ENCODE data around the gene MZF1.

DNA sequence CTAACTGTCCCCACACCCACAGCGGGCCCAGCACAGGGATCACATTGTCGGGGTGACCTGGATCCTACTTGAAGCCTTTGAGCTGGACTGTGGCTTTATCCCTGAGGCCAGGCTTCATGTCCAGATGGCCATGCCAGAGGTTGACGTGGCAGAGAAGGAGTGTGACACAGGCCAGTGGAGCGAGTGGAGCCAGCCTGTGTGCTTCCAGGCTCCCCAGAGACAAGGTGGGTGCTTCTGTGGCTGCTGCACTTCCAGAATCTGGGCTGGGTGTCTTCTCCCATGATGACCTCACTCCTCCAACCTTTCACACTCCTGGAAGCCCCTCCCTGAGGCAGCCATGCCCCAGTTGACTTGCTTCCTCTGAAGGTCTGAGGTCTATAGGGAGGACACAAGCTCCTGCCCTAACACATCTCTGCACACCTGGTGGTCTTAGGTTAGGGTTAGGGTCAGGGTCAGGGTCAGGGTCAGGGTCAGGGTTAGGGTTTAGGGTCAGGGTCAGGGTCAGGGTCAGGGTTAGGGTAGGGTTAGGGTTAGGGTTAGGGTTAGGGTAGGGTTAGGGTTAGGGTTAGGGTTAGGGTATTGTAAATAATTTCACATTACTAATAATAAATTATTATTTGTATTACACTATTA lies 13.1 kb upstream of the MZF1 start:
- TF ChIP-seq ZNF274 (IDR thresholded peaks at IDR 0.05; ENCODE audit: low read depth, low read length) (no peak), YY1 (IDR thresholded peaks at IDR 0.05; ENCODE audit: extremely low read depth, insufficient replicate concordance, low read depth, low read length) (no peak), POLR2A (IDR thresholded peaks at IDR 0.05; ENCODE audit: borderline replicate concordance, extremely low read depth, insufficient read depth, insufficient read length) (no peak), SRF (IDR thresholded peaks at IDR 0.05; ENCODE audit: low read depth) (no peak), SIN3A (IDR thresholded peaks at IDR 0.05; ENCODE audit: low read depth) (no peak), FOSL1 (IDR thresholded peaks at IDR 0.05; ENCODE audit: low read depth) (no peak), SP1 (IDR thresholded peaks at IDR 0.05; ENCODE audit: low read depth) (no peak), EZH2 (IDR thresholded peaks at IDR 0.05) (no peak)
- TF ChIP-seq, protein P1, sequence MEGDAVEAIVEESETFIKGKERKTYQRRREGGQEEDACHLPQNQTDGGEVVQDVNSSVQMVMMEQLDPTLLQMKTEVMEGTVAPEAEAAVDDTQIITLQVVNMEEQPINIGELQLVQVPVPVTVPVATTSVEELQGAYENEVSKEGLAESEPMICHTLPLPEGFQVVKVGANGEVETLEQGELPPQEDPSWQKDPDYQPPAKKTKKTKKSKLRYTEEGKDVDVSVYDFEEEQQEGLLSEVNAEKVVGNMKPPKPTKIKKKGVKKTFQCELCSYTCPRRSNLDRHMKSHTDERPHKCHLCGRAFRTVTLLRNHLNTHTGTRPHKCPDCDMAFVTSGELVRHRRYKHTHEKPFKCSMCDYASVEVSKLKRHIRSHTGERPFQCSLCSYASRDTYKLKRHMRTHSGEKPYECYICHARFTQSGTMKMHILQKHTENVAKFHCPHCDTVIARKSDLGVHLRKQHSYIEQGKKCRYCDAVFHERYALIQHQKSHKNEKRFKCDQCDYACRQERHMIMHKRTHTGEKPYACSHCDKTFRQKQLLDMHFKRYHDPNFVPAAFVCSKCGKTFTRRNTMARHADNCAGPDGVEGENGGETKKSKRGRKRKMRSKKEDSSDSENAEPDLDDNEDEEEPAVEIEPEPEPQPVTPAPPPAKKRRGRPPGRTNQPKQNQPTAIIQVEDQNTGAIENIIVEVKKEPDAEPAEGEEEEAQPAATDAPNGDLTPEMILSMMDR (IDR thresholded peaks at IDR 0.05 in 2 of 3, conservative IDR thresholded peaks at IDR 0.05 in 1 of 3; ENCODE audit: borderline replicate concordance in 1 of 3, insufficient read depth in 1 of 3, low read depth in 2 of 3, low read length in 2 of 3) = no peak
- TF ChIP-seq, protein P2, sequence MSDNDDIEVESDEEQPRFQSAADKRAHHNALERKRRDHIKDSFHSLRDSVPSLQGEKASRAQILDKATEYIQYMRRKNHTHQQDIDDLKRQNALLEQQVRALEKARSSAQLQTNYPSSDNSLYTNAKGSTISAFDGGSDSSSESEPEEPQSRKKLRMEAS (IDR thresholded peaks at IDR 0.05) = no peak
- TF ChIP-seq, protein P3, sequence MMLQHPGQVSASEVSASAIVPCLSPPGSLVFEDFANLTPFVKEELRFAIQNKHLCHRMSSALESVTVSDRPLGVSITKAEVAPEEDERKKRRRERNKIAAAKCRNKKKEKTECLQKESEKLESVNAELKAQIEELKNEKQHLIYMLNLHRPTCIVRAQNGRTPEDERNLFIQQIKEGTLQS (IDR thresholded peaks at IDR 0.05) = no peak
- TF ChIP-seq, protein P4, sequence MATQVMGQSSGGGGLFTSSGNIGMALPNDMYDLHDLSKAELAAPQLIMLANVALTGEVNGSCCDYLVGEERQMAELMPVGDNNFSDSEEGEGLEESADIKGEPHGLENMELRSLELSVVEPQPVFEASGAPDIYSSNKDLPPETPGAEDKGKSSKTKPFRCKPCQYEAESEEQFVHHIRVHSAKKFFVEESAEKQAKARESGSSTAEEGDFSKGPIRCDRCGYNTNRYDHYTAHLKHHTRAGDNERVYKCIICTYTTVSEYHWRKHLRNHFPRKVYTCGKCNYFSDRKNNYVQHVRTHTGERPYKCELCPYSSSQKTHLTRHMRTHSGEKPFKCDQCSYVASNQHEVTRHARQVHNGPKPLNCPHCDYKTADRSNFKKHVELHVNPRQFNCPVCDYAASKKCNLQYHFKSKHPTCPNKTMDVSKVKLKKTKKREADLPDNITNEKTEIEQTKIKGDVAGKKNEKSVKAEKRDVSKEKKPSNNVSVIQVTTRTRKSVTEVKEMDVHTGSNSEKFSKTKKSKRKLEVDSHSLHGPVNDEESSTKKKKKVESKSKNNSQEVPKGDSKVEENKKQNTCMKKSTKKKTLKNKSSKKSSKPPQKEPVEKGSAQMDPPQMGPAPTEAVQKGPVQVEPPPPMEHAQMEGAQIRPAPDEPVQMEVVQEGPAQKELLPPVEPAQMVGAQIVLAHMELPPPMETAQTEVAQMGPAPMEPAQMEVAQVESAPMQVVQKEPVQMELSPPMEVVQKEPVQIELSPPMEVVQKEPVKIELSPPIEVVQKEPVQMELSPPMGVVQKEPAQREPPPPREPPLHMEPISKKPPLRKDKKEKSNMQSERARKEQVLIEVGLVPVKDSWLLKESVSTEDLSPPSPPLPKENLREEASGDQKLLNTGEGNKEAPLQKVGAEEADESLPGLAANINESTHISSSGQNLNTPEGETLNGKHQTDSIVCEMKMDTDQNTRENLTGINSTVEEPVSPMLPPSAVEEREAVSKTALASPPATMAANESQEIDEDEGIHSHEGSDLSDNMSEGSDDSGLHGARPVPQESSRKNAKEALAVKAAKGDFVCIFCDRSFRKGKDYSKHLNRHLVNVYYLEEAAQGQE (IDR thresholded peaks at IDR 0.05; ENCODE audit: low read depth) = no peak

Measured in HCT116 (cell line).